B cell (primary cell): ENCODE measurements around the gene SMIM5. TPM values are rescaled to one million over a fixed set of nuclear protein-coding genes. Genes with fewer than 3 reads are reported as not detected.

Experiments
- ATAC-seq: fragments of 200-7000 bp; cut with Tn5 transposase; one replicate; pipeline ENCODE4 v1.10.0; 2021; ENCODE audit warnings: low read depth, mild to moderate bottlenecking, moderate number of reproducible peaks, moderate library complexity
- CTCF ChIA-PET: fragments of 350-600 bp; sonication (Branson Sonifier 250); formaldehyde crosslinking; loops from one replicate; lab custom pipeline; 2021; ENCODE audit warnings: antibody characterized with exemption, inconsistent platforms; lab: Charles Lee
- POLR2A ChIA-PET: fragments of 350-600 bp; sonication (Branson Sonifier 250); formaldehyde crosslinking; loops from one replicate; lab custom pipeline; 2021; ENCODE audit warnings: antibody characterized with exemption; lab: Charles Lee
- DNase-seq: peaks from one replicate; pipeline ENCODE4 v3.0.0; 2013
- H2AFZ ChIP-seq: 2 replicates; pipeline ENCODE4 v1.6.1; 2012; ENCODE audit warnings: mild to moderate bottlenecking, low read depth, low read length; ENCODE audit not compliant: insufficient read depth, poor library complexity, severe bottlenecking
- H3K27ac ChIP-seq, 2 donors: 1 replicate in 1 of 2; 2 replicates in 1 of 2; pipeline ENCODE4 v1.5.1; 2012 to 2013; ENCODE audit warnings: low read length in 2 of 2, mild to moderate bottlenecking in 2 of 2, moderate library complexity in 1 of 2
- H3K27me3 ChIP-seq, 4 experiments: fragments of 200-600 bp in 1 of 4; sonication (generic) in 1 of 4; replicated peaks in 1 of 4; 1 replicate in 2 of 4; 2 replicates in 2 of 4; pipeline versions ENCODE4 v1.6.1 to v1.7.0; 2013 to 2016; ENCODE audit warnings: low read length in 3 of 4, mild to moderate bottlenecking in 2 of 4, mixed read lengths in 1 of 4, moderate library complexity in 1 of 4; ENCODE audit not compliant: insufficient read depth in 4 of 4, control insufficient read depth in 3 of 4; ENCODE audit errors: control extremely low read depth in 1 of 4
- H3K36me3 ChIP-seq, 2 experiments: replicated peaks in 1 of 2; 1 replicate in 1 of 2; 2 replicates in 1 of 2; pipeline versions ENCODE4 v1.6.1 to v1.7.1; 2013; ENCODE audit warnings: low read length in 1 of 2; ENCODE audit not compliant: insufficient read depth in 2 of 2, control insufficient read depth in 1 of 2; ENCODE audit errors: control extremely low read depth in 1 of 2, extremely low read depth in 1 of 2
- H3K4me1 ChIP-seq, 2 donors: fragments of 200-600 bp in 1 of 2; sonication (generic) in 1 of 2; 1 replicate in 1 of 2; 2 replicates in 1 of 2; pipeline versions ENCODE4 v1.5.1 to v1.6.1; 2013 to 2017; ENCODE audit warnings: low read length in 2 of 2; ENCODE audit not compliant: control insufficient read depth in 2 of 2, insufficient read depth in 2 of 2
- H3K4me2 ChIP-seq: replicated peaks from 2 replicates; pipeline ENCODE3; 2012; ENCODE audit warnings: mild to moderate bottlenecking, low read depth, low read length; ENCODE audit not compliant: poor library complexity, severe bottlenecking
- H3K4me3 ChIP-seq, 5 experiments: fragments of 200-600 bp in 1 of 5; sonication (generic) in 1 of 5; 1 replicate in 3 of 5; 2 replicates in 2 of 5; pipeline versions ENCODE4 v1.5.1 to v1.7.0; 2011 to 2016; ENCODE audit warnings: low read length in 4 of 5, mild to moderate bottlenecking in 4 of 5, low read depth in 2 of 5, control low read depth in 1 of 5, moderate library complexity in 1 of 5; ENCODE audit not compliant: insufficient read depth in 1 of 5; ENCODE audit errors: control extremely low read depth in 1 of 5, extremely low read depth in 1 of 5
- H3K79me2 ChIP-seq: fragments of 200-600 bp; sonication (generic); one replicate; pipeline ENCODE4 v1.6.0; 2016; ENCODE audit warnings: low read length; ENCODE audit not compliant: control insufficient read depth, insufficient read depth
- H3K9ac ChIP-seq: fragments of 200-600 bp; sonication (generic); 2 replicates; pipeline ENCODE4 v1.6.1; 2017; ENCODE audit warnings: mild to moderate bottlenecking, low read length, moderate library complexity
- H3K9me3 ChIP-seq, 3 donors: one replicate each; pipeline versions ENCODE4 v1.6.1 to v1.7.1; 2013; ENCODE audit warnings: low read length in 2 of 3; ENCODE audit not compliant: control insufficient read depth in 2 of 3, insufficient read depth in 1 of 3; ENCODE audit errors: control extremely low read depth in 1 of 3
- H4K20me1 ChIP-seq: 2 replicates; pipeline ENCODE4 v1.6.0; 2012; ENCODE audit warnings: mild to moderate bottlenecking, low read length; ENCODE audit not compliant: insufficient read depth, control insufficient read depth, poor library complexity, severe bottlenecking
- H3K27ac Mint-ChIP-seq: one replicate; pipeline ENCODE4 v1.8.0; 2021; ENCODE audit warnings: mixed read lengths
- H3K27me3 Mint-ChIP-seq: one replicate; pipeline ENCODE4 v1.8.0; 2021; ENCODE audit warnings: mixed read lengths
- H3K4me1 Mint-ChIP-seq: one replicate; pipeline ENCODE4 v1.8.0; 2021; ENCODE audit warnings: mixed read lengths
- H3K4me3 Mint-ChIP-seq: one replicate; pipeline ENCODE4 v1.8.0; 2021; ENCODE audit warnings: mixed read lengths
- H3K9me3 Mint-ChIP-seq: one replicate; pipeline ENCODE4 v1.8.0; 2022; ENCODE audit warnings: mixed read lengths; ENCODE audit not compliant: insufficient read depth
- CTCF ChIP-seq: fragments of 200-600 bp; IDR thresholded peaks from one replicate; pipeline ENCODE4 v1.8.0; 2022; ENCODE audit warnings: antibody characterized with exemption, mild to moderate bottlenecking
- EZH2 ChIP-seq: IDR thresholded peaks from 2 replicates; pipeline ENCODE4 v1.6.1; 2012; ENCODE audit warnings: borderline replicate concordance, low read depth, mild to moderate bottlenecking, moderate library complexity, low read length; ENCODE audit not compliant: insufficient read depth, poor library complexity, severe bottlenecking
- WGBS: methylation state at CpG from one replicate; pipeline ENCODE4 v1.1.5; 2013; ENCODE audit warnings: missing lambda C conversion rate; ENCODE audit not compliant: insufficient coverage; 5-methylcytosine and 5-hydroxymethylcytosine counted together
- intact Hi-C: fragments of 100-400 bp; cut with micrococcal nuclease; formaldehyde crosslinking; loops from one replicate; pipeline ENCODE4 v1.10.0; 2022
- polyA plus RNA-seq: library from polyadenylated mRNA; depleted of rRNA; stranded (reverse); fragments of >200 nt; gene quantifications from 2 replicates; pipeline ENCODE4 v1.2.3, GENCODE V29; 2012
- total RNA-seq, 2 donors: library from RNA; stranded (reverse); fragments of 120-200 nt in 1 of 2; gene quantifications; 1 replicate in 1 of 2; 2 replicates in 1 of 2; pipeline versions ENCODE4 v1.2.3 to v1.2.4, GENCODE V29; 2013 to 2022

Gene SMIM5
- total and polyA plus RNA-seq, 2 donors (not counting 1 experiment from before 2014, with no cell fraction given) = 0.62 to 7.6 TPM

DNA sequence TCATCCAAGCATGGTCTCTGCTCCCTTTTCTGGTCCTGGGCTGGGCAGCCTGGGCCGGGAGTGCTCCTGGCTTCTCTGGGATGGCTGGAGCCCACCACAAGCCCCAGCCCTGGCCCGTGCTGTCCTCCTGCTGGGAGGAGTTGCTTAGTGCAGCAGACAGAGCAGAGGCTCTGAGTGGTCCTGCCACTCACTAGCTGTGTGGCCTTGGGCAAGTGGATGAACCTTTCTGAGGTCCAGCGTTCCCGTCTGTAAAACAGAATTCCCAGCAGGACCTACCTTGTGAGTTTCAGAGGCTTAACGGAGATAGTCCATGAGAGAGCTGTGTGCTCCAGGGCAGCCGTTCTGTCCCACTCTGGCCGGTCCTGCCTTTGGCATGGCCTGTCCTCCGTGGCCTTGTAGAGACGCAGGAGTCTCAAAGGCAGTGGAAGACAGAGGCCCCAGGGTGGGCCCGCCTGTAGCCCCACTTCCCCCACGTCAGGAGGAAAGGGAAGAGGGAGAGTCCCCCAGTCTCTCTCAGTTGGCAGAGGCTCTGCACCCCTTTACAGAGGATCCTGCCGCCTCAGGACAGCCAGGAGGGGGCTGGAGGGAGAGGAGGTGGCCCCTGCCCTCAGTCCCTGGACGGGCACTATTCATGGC lies 37.8 kb upstream of the SMIM5 start:
- peaks cover 7% of the 10 kb centered on the region for H3K4me1 Mint-ChIP-seq
- H4K20me1 ChIP-seq = peaks cover 15% of the 10 kb centered on the region
- TF ChIP-seq EZH2 (no peak), CTCF (no peak)
- H3K4me1 ChIP-seq = no peaks in the 10 kb centered on the region
- POLR2A ChIA-PET = interaction anchor here (0.6 kb wide), 2 partner anchors 151 to 481 kb away, joined by 3 to 7 read pairs; no protein-coding TSS in a partner anchor
- intact Hi-C loops = no loop called here
- H3K4me3 ChIP-seq = no peak overlapping the region
- H3K27me3 Mint-ChIP-seq = no peaks in the 10 kb centered on the region
- H3K4me3 Mint-ChIP-seq = no peak overlapping the region
- H3K27ac ChIP-seq = no peak overlapping the region
- WGBS = 92% methylated on average over 12 of the region's 13 CpGs
- H2AFZ ChIP-seq = no peak overlapping the region
- H3K4me2 ChIP-seq = no peak overlapping the region
- no peaks in the 10 kb centered on the region for H3K79me2 ChIP-seq
- H3K36me3 ChIP-seq = peaks cover 0 to 14% of the 10 kb centered on the region in 2 experiments
- no peaks in the 10 kb centered on the region for H3K27me3 ChIP-seq
- H3K9ac ChIP-seq = no peak overlapping the region
- no peak for DNase-seq
- CTCF ChIA-PET = interaction anchor here (1.0 kb wide), 1 partner anchor 24 kb away, joined by 3 read pairs; no protein-coding TSS in a partner anchor
- no peaks in the 10 kb centered on the region for H3K9me3 ChIP-seq
- H3K9me3 Mint-ChIP-seq = no peaks in the 10 kb centered on the region
- H3K27ac Mint-ChIP-seq = no peak overlapping the region
- ATAC-seq = no peak

DNA sequence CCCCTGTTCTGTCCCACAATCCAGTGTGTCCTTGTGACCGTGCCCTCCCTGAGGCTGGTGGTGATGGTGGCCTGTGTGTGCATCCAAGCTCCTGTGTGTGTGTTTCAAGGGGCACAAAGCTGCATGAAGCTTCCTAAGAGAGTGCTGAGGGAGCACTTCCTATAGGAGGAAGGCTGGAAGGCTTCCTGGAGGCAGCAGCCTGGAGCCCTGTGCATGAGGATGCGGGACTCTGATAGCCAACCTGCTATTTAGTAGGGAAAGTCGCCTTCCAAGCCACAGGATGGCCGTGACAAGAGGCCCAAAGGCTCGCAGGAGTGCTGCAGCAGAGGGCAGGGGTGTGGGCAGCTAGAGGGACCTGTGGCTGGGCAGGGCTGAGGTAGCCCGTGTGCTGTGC lies 37.3 kb upstream of the SMIM5 start:
- Histone ChIP-seq H3K4me3 (no peak overlapping the region), H4K20me1 (peaks cover 10% of the 10 kb centered on the region), H3K4me1 (no peaks in the 10 kb centered on the region), H3K27me3 (no peaks in the 10 kb centered on the region), H2AFZ (no peak overlapping the region), H3K4me2 (no peak overlapping the region), H3K9ac (no peak overlapping the region), H3K9me3 (no peaks in the 10 kb centered on the region), H3K27ac (no peak overlapping the region), H3K79me2 (no peaks in the 10 kb centered on the region), H3K36me3 (peaks cover 0 to 14% of the 10 kb centered on the region in 2 experiments)
- ChIA-PET CTCF (interaction anchor here (1.0 kb wide), 1 partner anchor 25 kb away, joined by 3 read pairs; no protein-coding TSS in a partner anchor), POLR2A (interaction anchor here (0.6 kb wide), 2 partner anchors 151 to 481 kb away, joined by 3 to 7 read pairs; no protein-coding TSS in a partner anchor)
- ATAC-seq (no peak), DNase-seq (no peak)
- H3K4me1 Mint-ChIP-seq = peaks cover 3% of the 10 kb centered on the region
- no peak overlapping the region for H3K27ac Mint-ChIP-seq
- WGBS = 95% methylated on average over 6 of the region's 6 CpGs
- intact Hi-C loops = no loop called here
- no peak for TF ChIP-seq CTCF
- TF ChIP-seq EZH2 = no peak
- H3K4me3 Mint-ChIP-seq = no peak overlapping the region
- no peaks in the 10 kb centered on the region for H3K27me3 Mint-ChIP-seq
- H3K9me3 Mint-ChIP-seq = no peaks in the 10 kb centered on the region
